Measurements from ENCODE around the gene TMEM178B.
A peak's percentile ranks its signal among the peaks of the same experiment; 100 is the strongest.

The TMEM178B gene

DNA sequence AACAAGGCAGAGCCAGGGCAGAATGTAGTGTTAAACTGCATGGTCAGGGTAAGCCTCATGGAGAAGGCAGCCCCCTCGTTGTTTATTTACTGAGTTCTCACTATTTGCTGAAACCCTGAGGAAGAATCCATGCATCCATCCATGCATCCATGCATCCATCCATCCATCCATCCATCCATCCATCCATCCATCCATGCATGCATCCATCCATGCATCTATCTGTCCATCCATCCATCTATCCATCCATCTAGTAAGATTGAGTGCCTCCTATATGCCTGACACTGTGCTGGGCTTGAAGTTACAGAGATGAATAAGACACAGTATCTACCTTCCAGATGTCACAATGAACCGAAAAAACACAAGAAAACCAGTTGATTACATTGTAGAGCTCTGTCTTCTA is 275.9 kb downstream of the TMEM178B start:
- DNase-seq = no peak

DNA sequence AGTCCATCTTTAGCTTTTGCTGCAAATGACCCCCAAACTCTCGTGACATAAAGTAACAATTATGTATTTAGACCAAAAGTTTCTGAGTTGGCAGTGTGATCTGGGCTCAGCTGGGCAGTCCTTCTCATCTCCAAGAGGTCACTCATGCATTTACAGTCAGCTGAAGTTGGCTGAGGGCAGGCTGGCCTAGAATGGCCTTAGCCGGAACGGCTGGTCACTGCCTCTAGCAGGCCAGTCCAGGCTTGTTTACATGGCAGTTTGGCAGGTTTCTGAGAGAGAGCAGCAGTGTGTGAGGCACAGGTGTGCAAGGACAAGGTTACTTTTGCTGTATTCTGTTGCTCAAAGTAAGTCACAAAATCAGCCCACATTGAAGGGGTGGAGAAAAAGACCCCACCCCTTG is 277.3 kb downstream of the TMEM178B start:
- DNase-seq = no peak

DNA sequence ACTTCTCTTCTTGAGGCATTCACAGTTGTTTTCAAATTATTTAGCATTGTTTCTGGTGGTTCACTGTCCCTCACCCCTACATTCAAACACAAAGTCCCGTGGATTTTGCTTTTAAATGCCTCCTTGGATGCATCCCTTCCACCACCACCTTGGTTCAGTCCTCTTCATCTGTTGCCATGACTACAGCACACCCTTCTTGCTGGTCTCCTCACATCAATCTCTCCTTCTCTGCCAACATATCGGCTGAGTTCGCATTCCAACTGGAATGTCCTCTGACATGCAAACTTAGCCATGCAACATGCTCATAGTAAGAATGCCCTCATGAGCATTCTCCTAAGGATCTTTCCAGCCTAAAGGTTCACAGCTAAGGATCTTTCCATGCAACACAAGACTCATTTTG is 279.1 kb downstream of the TMEM178B start:
- DNase-seq = no peak

DNA sequence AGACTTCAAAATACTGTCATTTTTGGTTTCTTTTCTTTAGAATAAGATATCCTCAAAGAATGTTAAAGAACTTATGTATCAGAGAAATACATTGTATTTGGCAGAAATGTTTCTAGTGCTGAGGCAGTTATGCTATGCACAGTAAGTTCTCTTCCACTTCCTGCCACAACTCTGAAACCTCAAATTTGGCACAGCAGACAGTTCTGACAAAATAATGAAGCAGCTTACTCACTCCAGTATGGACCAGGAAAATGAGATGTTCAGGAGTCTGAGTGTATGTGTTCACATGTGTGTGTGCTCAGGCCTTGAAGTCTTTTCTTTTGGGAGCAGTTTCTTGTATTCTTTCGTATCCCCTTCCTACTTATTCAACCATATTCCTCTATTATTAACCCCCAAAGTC is 280.4 kb downstream of the TMEM178B start:
- peak in 1 of 51 donors; percentile 6 for DNase-seq

DNA sequence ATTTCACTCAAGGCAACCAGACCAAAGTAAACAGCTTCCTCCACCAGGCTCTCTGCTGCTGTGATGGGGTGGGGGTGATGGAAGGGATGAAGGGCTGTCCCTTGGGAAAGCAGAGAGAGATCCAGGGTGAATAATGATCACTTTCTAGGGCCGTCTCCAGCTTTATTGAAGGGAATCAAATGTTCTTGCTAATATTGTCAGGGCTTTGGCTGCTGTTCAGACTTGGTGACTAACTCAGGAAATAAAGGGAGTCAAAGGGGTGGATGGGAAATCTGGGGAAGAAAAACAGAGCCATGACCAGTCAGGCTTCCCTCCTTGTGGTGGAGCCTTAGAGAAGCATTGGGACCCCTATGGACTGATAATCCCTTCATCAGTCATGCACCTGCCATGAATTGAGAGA is 281.2 kb downstream of the TMEM178B start:
- peak in 14 of 51 donors; percentile 4 to 53 (median 19) for DNase-seq

DNA sequence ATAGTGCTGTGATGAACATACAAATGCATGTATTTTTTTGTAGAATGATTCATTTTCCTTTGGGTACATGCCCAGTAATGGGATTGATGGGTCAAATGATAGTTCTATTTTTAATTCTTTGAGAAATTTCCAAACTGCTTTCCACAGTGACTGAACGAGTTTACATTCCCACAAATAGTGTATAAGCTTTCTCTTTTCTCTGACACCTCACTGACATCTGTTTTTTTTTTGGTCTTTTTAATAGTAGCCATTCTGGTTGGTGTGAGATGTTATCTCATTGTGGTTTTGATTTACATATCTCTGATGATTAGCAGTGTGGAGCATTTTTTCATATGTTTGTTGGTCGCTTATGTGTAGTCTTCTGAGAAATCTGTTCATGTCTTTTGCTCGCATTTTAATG is 282.3 kb downstream of the TMEM178B start:
- DNase-seq = no peak

DNA sequence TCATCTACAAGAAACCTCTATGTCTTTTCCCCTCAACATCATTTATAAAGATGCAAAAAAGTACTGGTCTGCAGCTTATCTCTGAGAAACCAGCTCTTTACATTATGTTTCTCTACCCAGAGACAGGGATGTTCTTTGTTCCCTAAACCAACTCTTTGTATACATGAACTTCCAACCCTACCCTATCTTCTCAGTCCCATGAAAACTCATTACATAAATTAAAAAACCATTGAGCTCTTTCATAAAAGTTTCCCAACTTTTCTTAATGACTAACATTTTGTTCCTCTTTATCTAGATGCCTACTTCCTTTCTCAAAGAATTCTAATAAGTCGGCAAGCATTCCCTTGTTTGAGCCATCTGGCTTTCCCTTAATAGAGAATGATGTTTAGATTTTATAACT is 284.5 kb downstream of the TMEM178B start:
- no peak for DNase-seq

DNA sequence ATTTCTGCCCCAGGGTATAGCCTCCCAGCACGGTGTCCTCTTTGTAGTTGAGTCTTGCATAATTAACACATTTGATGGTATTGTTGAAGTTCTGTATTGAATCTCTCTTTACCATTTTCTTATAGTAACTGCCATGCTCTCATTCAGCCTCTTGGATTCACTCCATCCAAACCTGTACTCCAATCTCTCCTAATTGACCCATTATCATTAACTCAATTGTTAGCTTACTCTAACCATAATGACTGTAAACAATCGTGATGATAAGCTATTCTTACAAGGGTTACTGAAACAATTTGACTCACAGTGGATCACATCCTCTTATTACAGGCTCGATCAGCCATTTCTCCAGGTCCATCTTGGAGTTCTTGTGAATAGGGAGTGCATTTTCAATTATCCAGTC is 285.4 kb downstream of the TMEM178B start:
- no peak for DNase-seq

DNA sequence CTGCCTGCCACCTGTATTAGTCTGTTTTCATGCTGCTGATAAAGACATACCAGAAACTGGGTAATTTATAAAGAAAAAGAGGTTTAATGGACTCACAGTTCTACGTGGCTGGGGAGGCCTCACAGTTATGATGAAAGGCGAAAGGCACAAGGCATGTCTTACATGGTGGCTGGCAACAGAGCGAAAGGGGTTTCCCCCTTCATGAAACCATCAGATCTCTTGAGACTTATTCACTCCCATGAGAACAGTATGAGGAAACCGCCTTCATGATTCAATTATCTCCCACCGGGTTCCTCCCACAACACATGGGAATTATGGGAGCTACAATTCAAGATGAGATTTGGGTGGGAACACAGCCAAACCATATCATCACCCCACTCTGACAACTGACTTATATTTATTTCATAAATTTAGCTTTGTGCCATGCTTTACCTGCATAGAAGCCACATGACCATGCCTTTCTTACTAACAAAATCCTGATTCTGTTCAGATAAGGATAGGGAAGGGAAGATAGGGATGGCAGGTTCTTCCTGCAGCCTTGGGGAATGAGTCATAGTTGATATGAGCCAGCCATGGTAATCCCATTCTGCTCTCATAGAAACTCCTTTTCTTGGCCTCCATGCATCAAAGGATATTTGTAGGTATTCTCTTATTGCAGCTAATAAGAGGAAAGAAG is 286.0 kb downstream of the TMEM178B start:
- no peak for DNase-seq

DNA sequence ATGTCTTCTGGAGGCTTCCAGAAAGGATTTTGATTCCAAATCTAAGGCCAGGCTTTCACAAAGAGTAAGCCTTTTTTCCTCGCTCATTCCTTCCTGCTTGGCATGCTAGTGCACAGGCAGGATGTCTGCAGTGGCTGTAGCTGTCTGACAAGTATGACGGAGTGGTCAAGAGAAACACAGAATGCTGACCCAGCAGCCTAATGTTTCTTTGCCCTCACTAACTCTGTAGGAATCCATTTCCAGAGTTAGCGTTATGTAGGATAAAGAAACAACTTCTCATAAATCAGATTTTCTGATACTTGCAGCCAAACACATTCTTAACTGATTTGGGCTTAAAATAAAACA is 286.5 kb downstream of the TMEM178B start:
- no peak for DNase-seq

DNA sequence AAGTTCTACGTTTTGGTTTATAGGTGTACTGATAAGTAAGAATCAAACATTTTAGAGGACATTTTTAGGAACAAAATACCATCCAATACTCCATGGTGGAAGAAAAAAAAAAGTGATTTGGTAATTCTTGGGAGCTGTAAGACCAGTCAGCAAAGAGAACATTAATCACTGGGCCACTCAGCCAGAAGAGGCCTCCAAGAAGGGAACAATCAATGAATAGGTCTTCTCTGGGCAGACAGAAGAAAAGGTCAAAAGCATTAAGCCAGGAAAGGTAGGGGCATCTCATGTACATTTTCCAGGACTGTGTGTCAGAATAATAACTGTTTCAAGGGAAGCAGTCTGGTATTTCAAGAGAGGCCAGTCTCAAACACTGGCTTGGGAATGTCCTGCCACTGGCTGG is 286.9 kb downstream of the TMEM178B start:
- no peak for DNase-seq

DNA sequence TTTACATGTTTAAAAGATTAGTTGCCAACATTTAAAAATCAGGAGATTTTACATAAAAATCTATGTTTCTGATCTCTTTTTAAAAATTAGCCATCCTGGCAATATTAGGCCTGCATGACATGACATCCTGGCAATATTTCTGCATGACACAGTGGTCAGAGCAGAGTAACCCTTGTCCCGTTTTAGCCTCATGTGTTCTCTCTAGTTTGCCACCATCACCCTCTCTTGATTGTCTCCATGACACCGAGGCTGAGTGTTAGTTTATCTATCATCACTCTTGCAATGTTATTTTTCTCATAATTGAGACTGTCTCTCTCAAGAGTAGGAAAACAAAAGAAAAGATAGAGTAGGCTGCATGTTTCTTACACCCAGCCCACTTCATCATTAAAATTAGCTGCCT is 287.6 kb downstream of the TMEM178B start:
- no peak for DNase-seq

DNA sequence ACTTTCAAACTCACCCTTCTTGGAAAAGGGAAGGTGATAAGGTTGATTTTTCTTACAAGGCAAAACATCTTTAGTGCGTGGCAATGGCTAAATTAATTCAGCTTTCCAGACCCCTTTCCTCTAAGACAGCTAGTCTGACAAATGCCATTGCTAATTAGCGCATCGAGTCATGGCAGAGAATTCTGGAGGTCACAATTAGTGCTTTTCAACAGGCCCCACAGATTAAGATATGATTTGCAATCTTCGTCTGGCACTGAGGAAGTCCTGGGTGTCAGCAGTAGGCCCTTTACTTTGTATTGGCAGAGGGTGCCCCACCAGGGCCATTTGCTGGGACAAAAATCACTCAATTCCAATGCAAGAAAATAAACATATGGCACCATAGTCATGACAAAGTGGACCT is 288.1 kb downstream of the TMEM178B start:
- DNase-seq = peak in 1 of 51 donors; percentile 35

DNA sequence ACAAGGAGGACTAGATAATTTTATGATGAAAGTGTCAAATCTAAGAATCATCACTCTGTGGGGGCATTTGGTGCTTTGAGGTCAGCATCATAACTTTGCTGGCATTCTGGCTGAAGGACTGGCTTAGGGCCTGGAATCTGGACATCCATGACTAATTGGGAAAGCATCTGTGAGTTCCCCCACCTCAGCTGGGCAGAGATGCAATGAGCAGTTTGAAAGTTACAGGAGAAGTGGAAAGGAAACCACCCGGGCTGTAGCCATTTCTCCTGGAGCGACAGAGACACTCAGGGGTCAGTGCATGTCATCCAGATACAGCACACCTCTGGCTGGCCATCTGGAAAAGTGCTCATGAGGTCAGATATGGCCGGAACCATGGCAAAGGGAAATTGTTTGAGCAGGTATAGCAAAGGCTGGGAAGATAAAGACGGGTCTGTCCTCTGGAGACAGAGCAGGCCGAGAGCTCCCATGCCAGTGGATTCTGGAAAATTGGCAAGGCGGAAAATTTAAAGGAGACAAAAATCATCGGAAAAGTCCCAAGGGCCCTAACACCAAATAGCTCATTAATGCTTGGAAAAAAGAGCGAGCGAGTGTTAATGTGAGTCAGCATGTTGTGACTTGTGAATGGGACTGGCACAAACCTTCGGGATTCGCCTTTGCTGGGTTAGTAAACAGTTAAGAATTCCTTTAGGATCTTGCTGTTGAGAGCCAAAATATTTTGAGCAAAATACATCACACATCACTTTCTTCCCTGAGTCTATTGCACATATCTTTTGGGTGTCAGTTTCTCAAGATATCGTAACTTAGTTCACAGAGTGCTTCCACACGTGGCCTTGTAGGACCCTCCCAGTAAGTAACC is 288.9 kb downstream of the TMEM178B start:
- DNase-seq = peak in 2 of 51 donors; percentile 10 to 12

DNA sequence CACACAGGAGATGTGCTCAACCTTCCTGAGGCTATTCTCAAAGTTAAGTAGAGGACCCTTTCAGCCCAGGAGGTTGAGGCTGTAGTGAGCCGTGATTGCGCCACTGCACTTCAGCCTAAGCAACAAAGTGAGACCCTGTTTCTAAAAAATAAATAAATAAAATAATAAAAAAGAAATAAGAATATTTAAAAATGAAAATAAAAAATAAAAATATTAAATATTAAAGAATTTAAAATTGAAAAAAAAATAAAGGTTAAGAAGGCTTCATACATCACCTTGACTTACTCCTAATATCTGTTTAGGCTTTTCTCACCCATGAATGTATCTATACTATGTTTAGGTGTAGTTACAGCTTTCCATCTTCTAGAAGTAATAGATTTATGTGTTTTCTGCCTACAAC is 289.9 kb downstream of the TMEM178B start:
- DNase-seq = no peak

DNA sequence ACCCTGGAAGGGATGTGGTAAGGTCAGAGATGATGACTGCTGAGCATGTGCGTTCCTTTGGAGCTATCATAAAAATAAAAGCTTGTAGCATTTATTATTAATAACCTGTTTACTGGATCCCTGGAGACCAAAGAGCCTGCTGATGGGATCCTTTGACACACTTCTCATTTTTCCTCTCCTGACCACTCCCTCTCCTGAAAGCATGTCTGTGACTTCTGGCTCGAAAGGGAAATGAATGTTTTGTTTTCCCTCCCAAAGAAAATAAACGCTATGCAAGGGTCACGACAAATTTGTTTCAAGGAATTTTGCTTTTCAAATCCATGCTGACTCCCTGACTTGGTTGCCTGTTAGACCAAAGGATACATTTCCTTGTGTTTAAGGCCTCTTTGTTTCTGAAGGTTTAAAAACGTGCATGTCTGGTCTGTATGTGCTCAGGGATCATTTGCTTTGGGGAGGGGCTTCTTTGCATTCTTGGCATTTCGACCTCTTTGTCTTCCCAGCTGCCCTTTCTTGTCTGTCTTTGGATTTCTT is 292.3 kb downstream of the TMEM178B start:
- no peak for DNase-seq

DNA sequence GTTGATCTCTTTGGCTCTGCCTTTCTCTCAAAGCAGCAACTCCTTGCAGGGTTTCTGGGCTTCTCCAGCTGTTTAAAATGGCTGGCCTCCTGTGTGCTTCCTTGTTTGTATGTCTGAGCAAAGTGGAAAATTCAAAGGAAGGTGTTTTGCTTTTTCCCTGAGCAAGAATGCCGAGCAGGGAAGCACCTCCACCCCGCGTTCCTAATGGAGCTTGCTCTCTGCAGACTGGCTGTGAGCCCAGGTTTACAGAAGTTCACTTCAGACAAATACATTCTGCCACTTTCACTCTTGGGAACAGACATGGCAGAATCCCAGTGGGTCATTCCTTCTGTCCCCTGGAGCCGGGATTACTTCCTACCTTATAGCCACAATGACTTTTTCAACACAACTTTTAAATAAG is 295.6 kb downstream of the TMEM178B start:
- DNase-seq = peak in 19 of 51 donors; percentile 5 to 57 (median 27)

DNA sequence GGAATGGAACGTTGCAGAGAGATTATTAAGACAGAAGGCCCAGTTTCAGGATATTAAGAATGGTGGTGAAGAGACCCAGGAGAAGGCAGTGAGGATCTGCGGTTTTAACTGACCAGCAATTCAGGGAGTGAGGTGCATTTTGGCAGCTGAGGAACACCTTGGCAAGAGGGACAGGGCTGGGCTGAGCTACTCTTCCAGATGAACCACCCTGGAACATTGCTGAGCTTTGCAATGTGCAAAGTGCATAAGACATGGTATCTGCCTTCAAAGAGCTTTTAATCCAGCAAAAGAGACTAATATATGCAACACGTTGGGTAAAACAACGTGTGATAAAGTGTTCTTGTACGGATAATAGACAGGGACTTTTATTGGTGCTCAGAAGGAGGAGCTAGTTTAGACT is 296.3 kb downstream of the TMEM178B start:
- no peak for DNase-seq

DNA sequence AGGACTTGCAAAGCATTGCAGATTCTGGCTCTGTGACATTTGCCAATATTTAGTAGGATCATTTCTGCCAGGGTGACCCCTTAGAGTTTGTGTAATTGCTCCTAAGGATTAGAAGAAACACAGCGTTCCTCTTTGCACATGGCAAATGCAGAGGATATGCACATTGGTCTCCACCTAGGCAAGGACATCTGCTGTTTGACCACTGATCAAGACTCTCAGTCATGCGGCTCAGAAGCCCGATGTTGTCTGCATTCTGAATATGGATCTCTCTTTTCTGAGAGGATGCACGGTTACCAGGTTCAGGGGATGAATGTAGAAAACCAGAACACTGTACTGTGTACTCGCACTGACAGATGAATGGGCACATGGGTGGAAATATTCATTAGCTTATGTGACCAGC is 296.8 kb downstream of the TMEM178B start:
- no peak for DNase-seq

DNA sequence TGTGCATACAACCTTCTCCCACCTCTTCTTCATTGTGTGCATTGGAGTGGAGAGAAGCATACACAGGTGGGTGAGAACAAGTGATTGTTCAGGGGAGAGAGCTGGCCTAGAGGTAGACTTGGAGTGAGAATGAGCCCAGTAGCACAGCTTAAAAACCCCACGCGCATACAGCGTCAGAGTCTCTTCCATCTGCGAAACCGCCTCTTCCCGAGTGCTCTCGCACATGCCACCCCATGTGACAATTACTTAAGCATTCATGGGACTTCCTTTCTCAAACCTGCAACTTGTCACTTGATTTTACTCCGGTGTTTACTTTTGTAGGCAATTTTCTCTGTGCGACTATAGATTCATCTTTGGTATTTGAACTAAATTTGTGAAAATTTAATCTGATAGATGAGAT is 300.6 kb downstream of the TMEM178B start:
- no peak for DNase-seq

DNA sequence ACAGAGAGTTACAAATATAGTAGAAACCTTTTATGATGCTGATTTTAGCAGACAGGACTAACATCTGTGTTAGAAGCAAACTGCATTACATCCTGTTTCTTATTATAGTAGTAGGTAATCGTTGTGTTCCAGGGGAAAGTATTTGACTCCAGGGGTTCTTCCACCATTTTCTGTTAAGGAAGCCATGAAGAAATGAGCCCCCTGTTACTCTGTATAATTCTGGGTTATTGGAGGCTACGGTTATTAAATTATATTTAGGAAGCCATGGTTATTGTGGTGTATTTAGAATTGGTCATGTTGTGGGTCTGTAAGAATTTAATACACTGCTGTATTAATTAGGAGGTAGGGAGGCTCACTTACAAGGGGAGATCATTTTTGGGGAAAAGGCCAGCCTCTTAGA is 301.6 kb downstream of the TMEM178B start:
- DNase-seq = no peak

DNA sequence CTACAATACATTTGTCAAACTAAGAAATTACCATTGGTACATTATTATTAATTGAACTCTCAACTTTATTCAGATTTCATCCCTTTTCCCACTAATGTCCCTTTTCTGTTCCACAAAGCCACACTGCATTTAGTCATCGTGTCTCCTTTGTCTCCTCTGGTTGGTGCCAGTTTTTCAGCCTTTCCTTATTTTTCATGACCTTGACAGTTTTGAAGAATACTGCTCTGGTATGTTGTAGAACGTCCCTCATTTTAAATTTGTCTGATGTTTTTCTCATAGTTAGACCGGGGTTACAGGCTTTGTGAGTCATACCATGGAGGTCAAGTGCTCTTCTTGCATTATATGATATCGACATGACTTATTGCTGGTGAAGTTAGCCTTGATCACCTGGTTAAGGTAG is 304.0 kb downstream of the TMEM178B start:
- no peak for DNase-seq

DNA sequence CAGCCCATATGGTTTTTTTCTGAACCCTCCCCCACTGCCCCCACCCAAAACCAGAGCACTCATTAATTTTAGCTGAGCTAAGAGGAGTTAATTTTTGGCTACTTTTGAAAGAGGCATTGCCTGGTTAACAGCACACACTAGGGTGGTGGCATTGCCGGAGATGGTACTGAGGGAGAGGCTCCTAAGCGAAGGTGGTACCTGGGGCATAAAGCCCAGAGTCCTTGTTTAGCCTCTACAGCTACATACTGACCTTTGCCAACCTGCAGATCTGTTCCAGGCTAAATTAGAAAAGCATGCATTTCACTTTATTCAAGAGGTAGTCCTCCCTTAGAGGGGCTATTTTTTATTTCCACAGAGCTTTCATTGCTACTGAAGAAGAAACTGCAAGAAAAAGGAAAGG is 304.5 kb downstream of the TMEM178B start:
- no peak for DNase-seq

Measured in hypothalamus (tissue), 51 donors.